ENCODE results near the gene MMP17.

The MMP17 gene

DNA sequence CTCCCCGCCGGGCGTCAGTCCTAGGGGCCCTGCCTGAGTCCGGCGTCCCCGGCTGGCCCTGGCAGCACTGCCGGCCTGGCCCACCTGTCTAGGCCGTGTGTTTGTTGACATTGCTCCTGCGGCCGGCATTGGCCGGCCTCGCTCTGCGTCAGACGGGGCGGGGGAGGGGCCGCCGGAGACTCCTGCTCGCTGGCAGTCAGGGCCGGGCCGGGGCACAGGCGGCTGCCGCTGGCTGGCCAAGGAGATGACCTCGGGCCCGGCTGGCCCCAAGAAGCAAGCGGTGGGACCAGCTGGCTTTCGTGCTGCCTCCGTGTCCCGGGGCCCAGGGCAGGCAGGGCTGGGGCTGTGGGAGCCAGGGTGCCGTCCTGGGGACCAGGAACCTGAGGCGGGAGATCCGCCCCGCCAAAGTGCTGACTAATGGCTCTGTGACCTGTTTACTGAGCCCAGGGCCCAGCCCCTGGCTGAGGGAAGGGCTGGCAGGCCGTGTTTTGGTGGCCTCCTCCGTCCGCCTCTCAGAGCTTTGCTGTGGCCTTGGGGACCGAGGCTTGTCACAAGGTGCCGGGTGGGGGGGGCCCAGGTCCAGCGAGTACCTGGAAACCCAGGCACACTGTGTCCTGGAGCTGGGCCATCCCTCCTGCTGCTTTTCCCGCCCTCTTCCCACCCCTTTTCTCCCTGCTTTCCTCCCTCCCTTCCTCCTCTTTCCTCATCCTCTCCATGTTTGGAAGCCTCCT, 68.1 kb downstream of the MMP17 start:
- peak; percentile 33 for DNase-seq

- DNase-seq: no peak
Measured at GRCh38 chr12:131896811-131897270, 68.6 kb downstream of the MMP17 start.

DNA sequence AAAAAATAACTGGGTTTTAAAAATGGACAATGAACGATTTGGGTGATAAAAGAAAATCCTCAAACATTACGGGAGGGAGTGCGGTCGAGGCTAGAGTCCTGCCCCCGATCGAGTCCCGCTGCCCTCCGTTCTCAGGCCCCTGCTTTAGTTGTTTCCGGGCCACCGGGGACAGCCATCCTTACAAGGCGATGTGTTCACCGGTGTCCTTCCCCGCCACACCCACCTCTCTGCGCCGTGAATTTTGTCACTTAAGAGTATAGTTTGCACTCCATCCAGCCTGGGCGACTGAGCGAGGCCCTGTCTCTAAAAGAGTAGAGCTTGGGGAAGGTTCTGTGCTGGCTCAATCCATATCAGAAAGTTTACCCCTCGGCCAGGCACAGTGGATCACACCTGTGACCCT, 69.1 kb downstream of the MMP17 start:
- no peak for DNase-seq

DNA sequence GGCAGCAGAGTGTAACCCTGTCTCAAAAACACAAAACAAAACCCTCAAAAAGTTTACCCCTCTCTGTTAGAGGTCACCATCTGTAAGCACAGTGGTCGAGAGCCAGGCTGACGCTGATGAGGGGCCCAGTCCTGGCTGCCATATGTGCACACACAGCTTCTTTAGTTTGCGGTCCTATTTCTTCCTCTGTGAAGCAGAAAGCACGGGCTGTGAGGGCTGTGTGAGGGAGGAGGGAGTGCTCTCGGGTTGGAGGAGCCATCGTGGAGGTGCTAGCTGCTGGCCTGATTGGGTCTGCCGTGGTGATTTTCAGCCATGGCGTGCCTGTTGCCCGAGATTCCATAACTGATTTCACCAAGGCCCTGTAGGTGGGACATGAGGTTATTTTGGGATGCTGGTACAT, 69.7 kb downstream of the MMP17 start:
- no peak for DNase-seq

GRCh38 chr12:131900397-131900796, 72.2 kb downstream of the MMP17 start:
- no peak for DNase-seq
